ENCODE data around the gene EID3. TPM values are rescaled to one million over a fixed set of nuclear protein-coding genes. Genes with fewer than 3 reads are reported as not detected.

EID3 gene
- total RNA-seq, 1 experiment from 2014 or later, result 6.0 TPM

DNA sequence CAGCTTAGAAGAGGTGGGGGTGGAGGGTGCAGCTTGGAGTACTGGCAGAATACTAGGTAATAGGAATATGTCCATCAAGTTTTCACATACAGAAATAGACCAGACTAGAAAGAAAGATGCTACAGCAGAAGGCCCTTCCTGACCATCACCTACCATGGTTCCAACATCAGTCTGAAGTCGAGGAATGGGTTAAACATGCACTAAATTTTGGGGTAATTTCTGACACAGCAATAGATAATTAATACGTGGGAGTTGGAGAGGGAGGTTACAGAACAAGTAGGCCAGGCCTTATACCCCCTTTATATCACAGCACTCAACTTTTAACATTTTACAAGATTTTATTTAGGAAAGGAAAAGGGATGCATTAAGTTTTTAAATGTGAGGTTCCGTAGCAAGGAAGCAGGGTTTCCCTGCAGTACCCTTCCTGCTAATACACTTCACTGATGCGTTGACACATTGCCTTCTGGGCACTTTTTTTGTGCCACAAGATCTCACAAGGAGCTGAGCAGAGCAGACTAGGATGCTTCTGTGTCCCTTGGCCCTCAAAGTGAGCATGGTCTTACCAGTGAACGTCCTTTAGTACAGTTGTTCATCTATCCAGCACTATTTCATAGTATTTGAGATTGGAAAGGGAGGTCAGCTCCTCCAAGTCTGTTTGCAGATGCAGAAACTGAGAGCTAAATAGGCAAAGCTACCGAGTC is 50.8 kb downstream of the EID3 start:
- peaks cover 60% of the 10 kb centered on the region for H3K36me3 ChIP-seq
- no peaks in the 10 kb centered on the region for H3K9me3 ChIP-seq
- DNase-seq, result no peak
- H3K4me3 ChIP-seq, result no peak overlapping the region
- H3K27me3 ChIP-seq, result no peaks in the 10 kb centered on the region; the same call in 1 of the 2 replicates

Other genes with a start within 250 kb of the EID3 start
- gene HCFC2, start 239.2 kb upstream of the EID3 start, total RNA-seq (2014; rRNA removed; shearing (Covaris generic); ENCODE audit: low replicate concordance), result 6.1 and 16.3 TPM in 2 replicates
- gene NFYB, start 165.5 kb upstream of the EID3 start, total RNA-seq (2014; rRNA removed; shearing (Covaris generic); ENCODE audit: low replicate concordance), result 34.1 and 38.7 TPM in 2 replicates
- 924 and 1,093 TPM in 2 replicates for gene TXNRD1, start 88.0 kb upstream of the EID3 start, total RNA-seq (2014; rRNA removed; shearing (Covaris generic); ENCODE audit: low replicate concordance)
- 0.07 and 0.13 TPM in 2 replicates for gene CHST11, start 153.2 kb downstream of the EID3 start, total RNA-seq (2014; rRNA removed; shearing (Covaris generic); ENCODE audit: low replicate concordance)